ENCODE results near the gene GPR141.

GPR141 gene

DNA sequence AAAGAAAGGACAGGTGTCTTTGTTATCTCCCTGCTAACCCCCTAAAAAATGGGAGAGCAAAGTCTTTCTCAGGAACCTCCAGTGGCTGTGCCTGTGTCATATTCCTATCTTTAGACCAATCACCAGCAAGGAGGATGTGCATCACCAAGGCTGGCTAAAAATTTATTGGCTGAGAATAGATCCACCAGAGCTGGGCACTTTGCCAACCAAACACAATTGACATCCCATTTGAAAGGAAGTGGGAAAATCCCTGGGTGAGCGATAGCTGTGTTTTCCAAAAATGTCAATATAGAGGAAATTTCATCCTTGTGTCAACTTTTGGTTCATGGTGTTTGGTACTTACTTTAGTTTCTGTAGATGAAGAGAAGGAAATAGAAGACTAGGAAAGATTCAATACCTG lies 13.1 kb upstream of the GPR141 start:
- Histone ChIP-seq H3K9ac (ENCODE audit: low read depth, low read length) (no peak overlapping the region), H3K9me3 (ENCODE audit: control insufficient read depth, insufficient read depth, low read length) (no peaks in the 10 kb centered on the region), H3K36me3 (ENCODE audit: insufficient read depth, low read length) (no peaks in the 10 kb centered on the region), H3K4me1 (ENCODE audit: insufficient read depth, low read length) (peaks cover 18% of the 10 kb centered on the region)

DNA sequence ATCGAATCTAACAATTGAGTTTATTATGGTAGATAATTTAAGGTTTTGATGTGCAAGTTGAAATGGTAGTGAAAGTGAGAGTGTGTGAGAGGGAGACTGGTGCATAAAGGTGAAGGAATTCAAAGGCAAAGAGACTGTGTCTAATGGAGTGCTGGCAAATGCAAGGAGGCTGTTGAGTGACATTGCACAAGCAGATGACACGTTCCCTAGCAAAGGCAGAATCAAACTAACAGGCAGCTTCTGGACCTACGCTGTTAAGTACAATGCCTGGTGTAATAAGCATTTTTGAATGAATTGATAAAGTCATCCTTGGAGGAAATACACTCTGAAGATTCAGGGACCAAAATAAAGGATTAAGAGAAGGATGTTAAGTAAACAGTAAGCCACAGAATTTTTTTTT lies 11.7 kb upstream of the GPR141 start:
- Histone ChIP-seq H3K36me3 (ENCODE audit: insufficient read depth, low read length) (no peaks in the 10 kb centered on the region), H3K9ac (ENCODE audit: low read depth, low read length) (no peak overlapping the region), H3K9me3 (ENCODE audit: control insufficient read depth, insufficient read depth, low read length) (no peaks in the 10 kb centered on the region), H3K4me1 (ENCODE audit: insufficient read depth, low read length) (peaks cover 13% of the 10 kb centered on the region; the same call in 1 of the 2 replicates)

DNA sequence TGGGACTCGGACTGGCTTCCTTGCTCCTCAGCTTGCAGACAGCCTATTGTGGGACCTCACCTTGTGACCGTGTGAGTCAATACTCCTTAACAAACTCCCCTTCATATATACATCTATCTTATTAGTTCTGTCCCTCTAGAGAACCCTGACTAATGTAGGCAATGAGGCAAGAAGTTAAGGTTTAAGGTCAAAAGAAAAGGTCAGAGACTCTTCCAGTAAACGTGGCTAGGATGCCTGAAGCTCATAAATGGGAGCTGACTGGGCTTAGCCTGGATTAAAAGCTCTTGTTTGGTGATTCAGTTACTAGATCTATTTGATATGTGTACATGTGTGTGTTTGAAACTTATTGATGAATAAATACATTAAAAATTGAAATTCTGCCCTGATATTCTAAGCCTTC lies 10.6 kb upstream of the GPR141 start:
- peaks cover 13% of the 10 kb centered on the region; the same call in 1 of the 2 replicates for H3K4me1 ChIP-seq (ENCODE audit: insufficient read depth, low read length)
- H3K36me3 ChIP-seq (ENCODE audit: insufficient read depth, low read length), result no peaks in the 10 kb centered on the region
- H3K9ac ChIP-seq (ENCODE audit: low read depth, low read length), result no peak overlapping the region
- no peaks in the 10 kb centered on the region for H3K9me3 ChIP-seq (ENCODE audit: control insufficient read depth, insufficient read depth, low read length)

DNA sequence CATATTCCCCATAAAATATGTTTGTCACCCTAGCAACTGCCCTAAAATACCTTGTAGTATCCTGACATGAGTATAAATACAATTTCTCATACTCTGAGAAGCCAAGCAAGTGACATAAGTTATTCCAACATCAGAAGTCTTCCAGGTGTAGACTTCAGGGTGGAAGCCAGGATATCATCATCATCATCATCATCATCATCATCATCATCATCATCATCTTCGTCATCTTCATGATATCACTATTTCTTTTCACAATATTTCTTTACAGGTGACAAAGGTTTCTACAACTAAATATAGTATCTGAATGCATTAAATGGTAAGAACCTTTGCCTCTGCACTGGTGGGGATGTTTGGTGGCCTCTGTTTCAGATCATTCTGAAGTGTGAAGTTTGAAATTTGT lies 10.0 kb upstream of the GPR141 start:
- Histone ChIP-seq H3K9ac (ENCODE audit: low read depth, low read length) (no peak overlapping the region), H3K4me1 (ENCODE audit: insufficient read depth, low read length) (peaks cover 13% of the 10 kb centered on the region; the same call in 1 of the 2 replicates), H3K36me3 (ENCODE audit: insufficient read depth, low read length) (no peaks in the 10 kb centered on the region), H3K9me3 (ENCODE audit: control insufficient read depth, insufficient read depth, low read length) (no peaks in the 10 kb centered on the region)

DNA sequence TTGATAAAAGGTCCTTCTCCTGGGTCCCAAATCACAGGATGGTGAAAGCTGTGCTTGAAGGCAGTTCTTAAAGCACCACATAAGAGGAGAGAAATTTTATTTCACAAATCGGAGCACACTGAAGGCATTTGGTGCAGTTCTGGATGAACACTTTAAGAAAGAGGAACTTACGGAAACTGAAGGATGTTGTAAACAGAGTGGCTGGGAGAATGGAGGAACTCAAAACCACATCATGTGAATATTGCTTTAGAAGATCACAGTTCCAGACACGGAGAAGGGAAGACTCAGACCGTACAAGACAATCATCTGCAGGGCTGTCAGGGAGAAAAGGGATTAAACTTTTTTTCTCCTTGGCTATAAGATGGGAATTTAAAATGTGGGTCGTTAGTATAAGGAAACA lies 9.0 kb upstream of the GPR141 start:
- Histone ChIP-seq H3K9me3 (ENCODE audit: control insufficient read depth, insufficient read depth, low read length) (no peaks in the 10 kb centered on the region), H3K4me1 (ENCODE audit: insufficient read depth, low read length) (peaks cover 9% of the 10 kb centered on the region; the same call in 1 of the 2 replicates), H3K36me3 (ENCODE audit: insufficient read depth, low read length) (no peaks in the 10 kb centered on the region), H3K9ac (ENCODE audit: low read depth, low read length) (no peak overlapping the region)

DNA sequence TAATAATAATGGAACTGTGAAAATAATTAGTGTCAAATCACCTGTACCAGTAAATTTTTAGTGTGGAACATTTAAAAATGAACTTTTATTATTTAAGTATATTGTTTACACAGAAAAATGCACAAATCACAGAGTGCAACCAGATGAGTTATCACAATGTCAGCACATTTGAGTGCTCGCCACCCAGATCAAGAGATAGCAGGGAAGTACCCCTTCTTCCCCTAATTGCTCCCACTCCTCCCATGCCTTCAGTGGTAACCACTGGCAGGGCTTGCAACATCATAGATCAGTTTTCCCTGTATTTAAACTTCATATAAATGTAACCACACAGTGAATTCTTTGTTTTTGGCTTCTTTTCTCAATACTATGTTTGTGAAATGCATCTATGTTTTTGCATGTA lies 7.8 kb upstream of the GPR141 start:
- H3K36me3 ChIP-seq (ENCODE audit: insufficient read depth, low read length), result no peaks in the 10 kb centered on the region
- no peak overlapping the region for H3K9ac ChIP-seq (ENCODE audit: low read depth, low read length)
- no peaks in the 10 kb centered on the region for H3K9me3 ChIP-seq (ENCODE audit: control insufficient read depth, insufficient read depth, low read length)
- H3K4me1 ChIP-seq (ENCODE audit: insufficient read depth, low read length), result no peaks in the 10 kb centered on the region

DNA sequence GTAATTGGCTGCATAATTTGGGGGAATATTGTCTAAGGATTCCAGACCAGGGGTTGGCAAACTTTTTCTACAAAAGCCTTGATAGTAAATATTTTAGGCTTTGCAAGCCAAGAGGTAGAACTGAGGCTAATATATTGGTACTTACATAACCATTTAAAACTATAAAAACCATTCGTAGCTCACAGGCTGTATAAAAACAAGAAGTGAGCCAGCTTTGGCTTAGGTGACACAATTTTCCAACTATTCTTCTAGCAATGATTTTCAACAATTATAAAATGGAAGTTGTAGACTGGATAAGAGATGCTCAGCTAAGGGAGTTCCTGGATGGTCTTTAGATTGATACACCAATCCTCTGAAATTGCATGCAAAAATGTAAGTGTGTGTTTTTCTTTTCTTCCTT lies 1.4 kb downstream of the GPR141 start:
- H3K4me1 ChIP-seq (ENCODE audit: insufficient read depth, low read length), result peaks cover 14% of the 10 kb centered on the region
- H3K9ac ChIP-seq (ENCODE audit: low read depth, low read length), result no peak overlapping the region

DNA sequence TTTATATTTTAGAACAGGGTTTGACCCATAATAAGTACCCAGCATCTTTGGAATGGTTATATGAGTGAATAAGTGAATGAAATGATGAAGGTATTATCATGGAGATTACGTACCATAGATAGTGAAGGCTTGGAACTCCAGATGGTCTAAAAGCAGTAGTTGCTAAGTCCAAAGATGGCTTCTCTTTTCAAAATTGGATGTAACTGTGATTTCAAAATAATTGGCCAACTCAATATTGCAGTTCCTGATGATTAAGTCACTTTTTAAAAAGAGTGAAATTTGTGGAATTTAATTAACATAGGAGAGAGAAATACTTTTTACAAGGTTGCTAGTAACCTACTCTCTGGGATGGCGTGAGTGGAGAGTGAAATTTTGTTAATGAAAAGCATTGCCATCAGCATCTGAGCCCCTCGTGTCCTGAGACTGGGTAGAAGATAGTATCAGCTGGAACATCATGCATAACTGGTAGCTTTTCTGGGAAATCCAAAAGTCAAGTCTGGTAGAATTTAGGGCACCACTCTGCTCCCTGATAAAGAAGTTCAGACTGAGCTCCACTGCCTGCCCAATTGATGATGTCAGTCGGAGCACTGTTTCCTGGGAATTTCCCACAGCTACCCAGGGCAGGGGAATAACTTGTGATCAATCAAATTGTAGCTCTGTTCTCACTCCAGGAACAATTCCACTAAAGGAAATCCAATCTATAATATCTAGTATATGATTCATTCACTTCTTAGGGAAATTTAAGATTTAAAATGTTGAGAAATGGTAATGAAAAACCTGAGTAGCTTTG lies 3.2 kb downstream of the GPR141 start:
- Histone ChIP-seq H3K36me3 (ENCODE audit: insufficient read depth, low read length) (no peaks in the 10 kb centered on the region), H3K9ac (ENCODE audit: low read depth, low read length) (no peak overlapping the region), H3K9me3 (ENCODE audit: control insufficient read depth, insufficient read depth, low read length) (no peaks in the 10 kb centered on the region), H3K4me1 (ENCODE audit: insufficient read depth, low read length) (peaks cover 14% of the 10 kb centered on the region)

More for the DNA sequence above, 1.4 kb downstream of the GPR141 start:
- Histone ChIP-seq H3K9me3 (ENCODE audit: control insufficient read depth, insufficient read depth, low read length) (no peaks in the 10 kb centered on the region), H3K36me3 (ENCODE audit: insufficient read depth, low read length) (no peaks in the 10 kb centered on the region)

DNA sequence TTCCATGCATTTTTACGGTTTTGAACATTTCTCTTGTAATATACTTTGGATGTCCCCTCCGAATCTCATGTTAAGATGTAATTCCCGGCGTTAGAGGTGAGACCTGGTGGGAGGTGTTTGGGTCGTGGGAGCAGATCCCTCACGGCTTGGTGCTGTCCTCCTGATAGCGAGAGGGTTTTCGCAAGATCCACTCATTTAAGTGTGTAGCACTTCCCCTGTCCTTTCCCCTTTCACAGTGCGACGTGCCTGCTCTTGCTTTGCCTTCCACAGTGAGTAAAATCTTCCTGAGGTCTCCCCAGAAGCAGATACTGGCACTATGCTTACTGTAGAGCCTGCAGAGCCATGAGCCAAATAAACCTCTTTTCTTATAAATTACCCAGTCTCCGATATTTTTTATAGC lies 6.6 kb downstream of the GPR141 start:
- H3K9ac ChIP-seq (ENCODE audit: low read depth, low read length), result no peak overlapping the region
- no peaks in the 10 kb centered on the region for H3K36me3 ChIP-seq (ENCODE audit: insufficient read depth, low read length)

DNA sequence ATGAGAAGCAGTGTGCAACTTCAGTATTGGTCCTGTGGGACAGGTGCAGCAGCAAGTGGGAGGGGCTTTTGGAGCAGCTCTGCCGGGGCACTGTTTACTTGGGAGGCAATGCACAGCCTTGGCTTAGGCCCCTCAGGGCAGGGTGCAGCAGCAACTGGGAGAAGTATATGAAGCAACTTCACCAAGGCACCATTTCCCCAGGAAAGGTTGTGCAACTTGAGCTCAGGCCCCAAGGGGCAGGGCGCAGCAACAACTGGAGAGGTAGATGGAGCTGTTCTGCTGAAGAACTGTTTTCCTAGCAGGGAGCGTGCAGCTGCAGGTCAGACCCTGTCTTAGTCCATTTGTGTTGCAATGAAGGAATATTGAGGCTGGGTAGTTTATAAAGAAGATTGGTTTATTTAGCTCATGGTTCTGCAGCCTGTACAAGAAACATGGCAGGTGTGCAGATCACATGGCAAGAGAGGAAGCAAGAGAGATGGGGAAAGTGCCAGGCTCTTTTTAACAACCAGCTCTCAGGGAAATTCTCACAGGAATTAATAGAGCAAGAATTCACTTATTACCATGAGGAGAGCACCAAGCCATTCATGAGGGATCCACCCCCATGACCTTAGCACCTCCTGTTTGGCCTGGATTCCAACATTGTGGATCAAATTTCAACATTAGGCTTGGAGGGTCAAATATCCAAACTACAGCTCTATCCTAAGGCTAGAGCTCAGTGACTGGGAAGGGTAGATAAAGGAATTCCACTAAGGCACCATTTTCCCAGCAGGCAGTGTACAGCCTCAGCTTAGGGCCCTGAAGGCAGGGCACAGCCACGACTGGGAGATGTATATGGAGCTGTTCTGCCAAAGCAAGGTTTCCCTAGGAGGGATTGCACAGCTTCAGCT lies 10.9 kb downstream of the GPR141 start:
- H3K4me1 ChIP-seq (ENCODE audit: insufficient read depth, low read length), result no peaks in the 10 kb centered on the region; the same call in 1 of the 2 replicates
- no peaks in the 10 kb centered on the region for H3K9me3 ChIP-seq (ENCODE audit: control insufficient read depth, insufficient read depth, low read length)
- no peaks in the 10 kb centered on the region for H3K36me3 ChIP-seq (ENCODE audit: insufficient read depth, low read length)
- no peak overlapping the region for H3K9ac ChIP-seq (ENCODE audit: low read depth, low read length)

More for the DNA sequence above, 6.6 kb downstream of the GPR141 start:
- H3K9me3 ChIP-seq (ENCODE audit: control insufficient read depth, insufficient read depth, low read length), result no peaks in the 10 kb centered on the region
- no peaks in the 10 kb centered on the region; the same call in 1 of the 2 replicates for H3K4me1 ChIP-seq (ENCODE audit: insufficient read depth, low read length)

DNA sequence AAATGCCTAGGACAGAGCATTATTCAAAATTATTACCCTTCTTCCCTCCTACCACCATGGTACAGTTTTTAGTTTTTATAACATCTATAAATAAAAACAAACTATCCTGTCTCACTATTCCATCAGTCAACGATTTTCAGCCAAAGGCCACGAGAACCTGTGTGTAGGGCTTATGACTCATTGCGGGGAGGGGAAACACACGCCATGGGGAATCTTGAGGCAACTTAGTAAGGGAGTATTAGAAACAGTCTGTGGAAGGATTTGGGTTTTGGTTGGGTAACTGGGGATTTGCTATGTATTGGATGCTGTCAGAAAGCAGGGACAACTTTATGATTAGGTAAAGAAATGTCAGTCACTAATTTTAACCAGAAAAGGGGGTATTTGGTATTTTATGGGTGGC lies 14.7 kb downstream of the GPR141 start:
- H3K9me3 ChIP-seq (ENCODE audit: control insufficient read depth, insufficient read depth, low read length), result no peaks in the 10 kb centered on the region
- H3K9ac ChIP-seq (ENCODE audit: low read depth, low read length), result no peak overlapping the region
- no peaks in the 10 kb centered on the region for H3K36me3 ChIP-seq (ENCODE audit: insufficient read depth, low read length)
- H3K4me1 ChIP-seq (ENCODE audit: insufficient read depth, low read length), result peaks cover 2% of the 10 kb centered on the region

DNA sequence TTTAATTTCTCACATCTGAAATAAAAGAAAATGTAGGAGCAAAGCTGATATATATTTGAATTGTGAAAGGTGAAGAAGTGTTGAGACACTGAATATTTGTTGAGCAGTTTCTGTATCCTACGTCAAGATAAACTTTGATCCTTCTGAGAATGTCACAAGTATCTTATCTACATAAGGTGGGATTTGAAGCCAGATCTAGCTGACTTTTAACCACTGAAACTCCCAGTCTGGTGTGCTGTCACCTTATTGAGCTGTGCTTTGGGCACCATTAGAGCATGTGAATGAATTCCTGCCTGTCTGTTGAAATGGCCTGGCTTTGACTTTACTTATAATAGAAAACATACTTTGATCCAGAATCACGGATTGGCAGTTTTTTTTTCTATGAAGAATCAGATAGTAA lies 15.2 kb downstream of the GPR141 start:
- Histone ChIP-seq H3K36me3 (ENCODE audit: insufficient read depth, low read length) (no peaks in the 10 kb centered on the region), H3K4me1 (ENCODE audit: insufficient read depth, low read length) (peaks cover 5% of the 10 kb centered on the region), H3K9me3 (ENCODE audit: control insufficient read depth, insufficient read depth, low read length) (no peaks in the 10 kb centered on the region)

DNA sequence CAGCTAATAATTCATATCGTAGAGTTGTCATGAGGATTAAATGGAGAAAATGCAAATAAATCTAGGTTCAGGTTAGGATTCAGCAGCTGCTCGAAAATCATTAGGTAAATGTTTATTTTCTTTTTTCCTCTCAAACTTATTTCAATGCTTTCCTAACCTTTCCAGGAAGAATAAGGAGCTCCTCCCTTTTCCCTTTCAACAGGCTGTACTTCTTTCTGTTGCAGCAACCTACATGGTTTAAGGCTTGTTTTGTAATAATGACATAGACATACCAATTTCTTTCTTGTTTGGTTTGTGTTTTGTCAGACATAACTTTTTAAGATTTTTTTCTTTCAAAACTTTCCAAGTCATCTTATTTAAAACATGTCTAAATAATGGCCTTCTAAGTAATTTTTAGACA lies 18.2 kb downstream of the GPR141 start:
- Histone ChIP-seq H3K9ac (ENCODE audit: low read depth, low read length) (no peak overlapping the region), H3K36me3 (ENCODE audit: insufficient read depth, low read length) (no peaks in the 10 kb centered on the region), H3K9me3 (ENCODE audit: control insufficient read depth, insufficient read depth, low read length) (no peaks in the 10 kb centered on the region)

More for the DNA sequence above, 15.2 kb downstream of the GPR141 start:
- no peak overlapping the region for H3K9ac ChIP-seq (ENCODE audit: low read depth, low read length)

DNA sequence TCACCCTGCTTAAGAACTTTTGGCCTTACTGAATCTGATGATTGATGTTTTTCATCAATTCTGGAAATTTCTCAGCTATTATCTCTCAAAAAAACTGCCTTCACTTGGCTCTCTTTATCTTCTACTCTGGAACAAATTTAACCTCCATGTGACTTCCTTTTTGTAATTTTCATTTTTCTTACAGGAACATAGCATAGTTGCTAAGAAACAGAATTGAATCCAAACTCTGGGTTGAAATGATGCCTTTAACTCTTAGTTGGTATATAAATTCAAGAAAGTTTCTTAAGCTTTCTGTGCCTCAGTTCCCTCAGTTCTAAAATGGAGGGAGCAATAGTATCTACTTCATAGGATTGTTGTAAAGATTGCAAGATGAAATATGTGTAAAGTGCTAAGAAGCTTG lies 19.8 kb downstream of the GPR141 start:
- H3K36me3 ChIP-seq (ENCODE audit: insufficient read depth, low read length), result no peaks in the 10 kb centered on the region
- no peak overlapping the region for H3K9ac ChIP-seq (ENCODE audit: low read depth, low read length)
- peaks cover 19% of the 10 kb centered on the region for H3K4me1 ChIP-seq (ENCODE audit: insufficient read depth, low read length)
- no peaks in the 10 kb centered on the region for H3K9me3 ChIP-seq (ENCODE audit: control insufficient read depth, insufficient read depth, low read length)

More for the DNA sequence above, 18.2 kb downstream of the GPR141 start:
- peaks cover 16% of the 10 kb centered on the region for H3K4me1 ChIP-seq (ENCODE audit: insufficient read depth, low read length)
